HG03575 (cell line): ENCODE results near the gene ZIM2.
"Not testable (repeated sequence)": the region's sequence is repeated elsewhere in the genome, so short reads cannot be mapped to it uniquely, and the experiment has no call there.

Experiments
- ATAC-seq: cut with Tn5 transposase; IDR thresholded peaks from one replicate; pipeline ENCODE4 v1.9.1; 2021; ENCODE audit not compliant: unreplicated experiment, insufficient number of reproducible peaks, low FRiP score; ENCODE audit errors: extremely low read depth

Gene ZIM2

DNA sequence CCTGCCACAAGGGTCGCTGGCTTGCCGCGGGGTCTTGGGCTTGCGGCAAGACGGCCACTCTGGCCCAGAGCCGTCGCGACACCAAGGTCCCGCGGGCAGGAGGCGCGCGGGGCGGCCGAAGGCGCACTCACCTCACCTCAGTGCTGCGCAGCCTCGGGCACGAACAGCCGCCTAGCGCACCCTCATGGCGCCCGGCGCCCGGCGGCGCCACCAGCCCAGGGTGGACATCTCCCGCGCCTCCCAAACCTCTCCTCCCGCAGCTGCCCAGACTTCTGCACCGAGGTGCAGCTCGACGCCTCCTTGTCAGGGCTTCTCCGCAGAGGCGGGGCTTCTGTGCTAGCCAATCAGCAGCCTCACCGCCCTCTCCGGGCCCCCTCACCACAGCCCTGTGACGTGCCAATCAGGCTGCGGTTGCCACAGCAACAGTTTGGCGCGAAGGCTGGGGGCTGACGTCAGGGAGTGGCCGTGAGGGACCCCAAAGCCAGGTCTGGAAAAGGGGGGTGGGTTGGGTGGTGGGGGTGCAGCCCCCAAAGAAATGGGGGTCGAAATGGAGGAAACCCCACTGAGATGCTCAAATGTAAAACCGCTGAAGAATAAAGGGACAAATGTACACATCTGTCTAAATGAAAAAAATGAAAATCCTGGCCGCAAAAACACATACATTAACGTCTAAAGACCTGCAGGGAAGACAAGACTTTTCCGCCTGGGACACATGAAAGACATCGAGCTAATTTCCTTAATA is at the start of gene ZIM2, which contains the start of gene PEG3:
ZIM2 (minus strand) TSS at position 276 of the 742 bp plus-strand sequence. CDS start 16,449 bp downstream, outside the sequence.
PEG3 (minus strand) TSS at position 276 of the 742 bp plus-strand sequence. CDS start 16,071 bp downstream, outside the sequence.
- ATAC-seq: no peak

DNA sequence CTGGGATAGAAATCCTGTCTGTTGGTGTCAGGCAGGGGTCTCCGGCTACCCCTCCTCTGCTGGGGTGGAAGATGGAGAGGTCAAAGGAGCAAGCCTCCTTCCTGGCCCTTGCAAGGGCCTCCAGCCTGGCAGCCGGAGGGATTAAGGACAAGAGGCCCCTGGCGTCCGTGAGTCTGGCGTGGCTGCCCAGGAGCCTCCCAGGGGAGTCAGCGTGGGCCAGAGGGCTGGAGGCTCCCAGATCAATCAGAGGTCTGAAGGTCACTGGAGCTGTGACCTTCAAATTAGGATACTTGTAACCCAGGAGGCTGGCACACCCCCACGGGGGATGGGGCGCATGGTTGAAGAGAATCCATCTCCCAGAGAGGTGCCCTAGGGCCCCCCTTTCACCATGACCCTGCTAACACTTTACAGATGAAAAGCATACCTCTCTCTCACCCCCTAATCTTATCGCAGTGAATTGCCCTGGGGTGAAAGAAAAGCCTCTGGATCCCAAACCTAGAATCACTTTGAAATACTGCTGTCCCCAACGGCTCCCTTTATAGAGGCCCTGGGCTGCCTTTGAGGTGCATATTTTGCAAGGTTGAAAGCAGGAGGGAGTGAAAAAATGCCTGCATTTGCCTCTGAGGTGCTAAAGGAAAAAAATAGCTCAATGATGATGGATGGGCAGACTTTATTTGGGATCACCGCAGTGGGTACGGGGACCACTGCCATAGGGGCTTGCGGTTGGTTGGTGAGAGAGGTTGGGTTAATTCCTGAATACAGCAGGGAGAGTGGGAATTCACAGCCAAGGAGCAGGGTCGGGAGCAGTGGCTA is 44.9 kb upstream of the ZIM2 start:
- no peak for ATAC-seq

DNA sequence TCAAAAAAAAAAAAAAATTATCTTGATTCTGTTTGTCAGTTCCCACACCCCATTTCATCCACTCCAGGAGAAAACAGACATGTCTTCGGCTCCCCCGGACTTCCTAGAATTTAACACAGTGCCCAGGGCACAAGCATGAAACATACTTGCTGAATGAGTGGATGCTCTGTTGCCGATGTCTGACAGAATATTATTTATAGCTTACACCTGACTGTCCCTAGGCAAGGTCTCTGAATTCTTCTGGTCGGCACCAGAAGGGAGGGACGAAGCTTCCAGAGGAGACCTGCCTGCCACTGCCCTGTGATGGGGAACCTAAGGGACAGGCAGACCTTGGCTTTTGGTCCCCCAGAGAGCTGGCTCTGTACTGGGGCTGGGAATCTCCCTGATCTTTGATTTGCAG is 43.9 kb upstream of the ZIM2 start:
- no peak for ATAC-seq

DNA sequence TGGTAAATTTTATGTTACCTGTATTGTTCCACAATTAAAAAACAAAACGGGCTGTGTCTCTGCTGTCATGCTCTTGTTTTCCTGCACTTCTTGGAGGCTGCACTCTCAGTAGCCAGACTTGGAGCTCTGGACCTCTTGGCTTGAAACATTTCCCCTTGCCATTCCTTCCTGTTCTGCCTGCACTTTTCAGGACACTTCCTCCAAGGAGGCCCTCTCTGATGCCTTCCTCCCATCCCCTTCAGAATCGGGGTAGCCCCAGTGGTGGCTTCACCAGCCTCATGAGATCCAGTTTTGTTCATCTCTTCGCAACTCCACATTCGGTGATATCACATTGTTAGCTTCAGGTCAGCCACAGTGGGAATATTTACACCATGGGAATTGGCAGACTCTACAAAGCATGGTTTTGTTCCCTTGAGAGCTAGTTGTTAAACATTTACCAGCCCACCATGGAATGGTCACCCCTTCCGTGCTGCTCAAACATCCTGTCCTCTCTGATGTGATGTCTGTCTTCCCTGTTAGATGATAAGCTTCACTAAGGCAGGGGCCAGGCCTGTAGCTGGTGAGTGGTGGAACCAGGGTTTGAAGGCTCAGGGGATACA is 40.2 kb upstream of the ZIM2 start:
- ATAC-seq: no peak

DNA sequence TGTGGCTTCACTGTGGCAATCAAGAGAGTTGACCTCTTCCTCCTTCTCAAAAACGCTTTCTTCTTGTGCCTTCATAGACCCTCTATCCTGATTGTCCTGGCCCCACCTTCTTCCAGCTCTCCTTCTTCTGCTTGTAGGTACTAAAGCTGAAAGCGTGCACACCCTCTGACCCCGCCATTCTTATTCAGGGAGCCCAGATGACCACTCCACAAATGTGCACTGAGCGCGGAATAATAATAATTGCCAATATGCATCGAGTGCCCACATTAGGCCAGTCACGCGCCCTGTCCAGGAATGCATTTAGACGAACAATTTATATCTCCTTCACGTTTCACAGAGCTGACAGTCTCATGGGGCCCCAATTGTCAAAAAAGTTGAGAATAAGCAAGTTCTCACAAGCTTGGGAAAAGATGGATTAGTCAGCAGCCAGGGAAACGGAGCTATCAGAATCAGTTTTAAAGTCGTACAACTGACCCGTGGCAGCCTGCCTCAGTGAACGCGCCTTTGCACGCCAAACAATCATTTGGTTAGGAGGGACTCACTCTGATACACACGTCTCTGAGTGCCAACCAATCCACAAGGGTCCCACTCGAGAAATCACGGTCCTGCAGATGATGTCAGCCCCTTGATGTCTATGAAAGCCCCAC is 36.7 kb upstream of the ZIM2 start:
- no peak for ATAC-seq

DNA sequence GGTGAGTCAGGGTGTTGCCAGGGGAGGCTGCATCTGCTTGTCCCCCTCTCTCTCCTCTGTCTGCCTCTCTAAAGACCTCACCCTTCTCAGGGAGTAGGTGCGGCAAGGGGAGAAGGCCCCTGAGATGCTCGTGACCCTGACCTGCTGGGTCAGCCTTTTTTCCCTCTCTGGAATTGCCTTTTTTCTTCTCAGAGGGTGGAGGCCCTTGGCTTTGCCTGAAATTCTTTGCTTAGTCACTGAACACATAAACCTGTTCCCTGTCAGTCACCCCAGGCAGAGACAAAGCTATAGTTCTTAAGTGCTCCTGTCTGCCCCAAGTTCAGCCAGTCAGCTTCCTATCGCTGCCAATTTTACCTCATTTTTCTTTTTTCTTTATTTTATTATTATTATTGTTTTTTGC is 35.2 kb upstream of the ZIM2 start:
- no peak for ATAC-seq

DNA sequence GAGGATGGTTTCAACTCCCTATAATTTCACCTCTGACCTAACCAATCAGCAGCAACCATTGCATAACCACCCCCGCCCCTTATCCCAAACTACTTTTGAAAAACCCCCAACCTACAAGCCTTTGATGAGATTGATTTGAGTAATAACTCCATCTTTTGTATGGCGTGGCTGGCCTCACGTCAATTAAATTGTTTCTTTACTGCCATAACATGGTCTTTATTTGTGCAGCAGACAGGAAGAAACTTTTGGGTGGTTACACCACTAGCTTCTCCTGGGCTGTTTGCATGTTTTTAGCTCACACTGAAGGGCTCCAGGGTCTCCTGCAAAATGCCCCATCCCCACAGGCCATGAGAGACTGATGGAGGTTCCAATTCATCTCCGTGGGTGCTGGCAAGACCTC is 34.0 kb upstream of the ZIM2 start:
- ATAC-seq: no peak

DNA sequence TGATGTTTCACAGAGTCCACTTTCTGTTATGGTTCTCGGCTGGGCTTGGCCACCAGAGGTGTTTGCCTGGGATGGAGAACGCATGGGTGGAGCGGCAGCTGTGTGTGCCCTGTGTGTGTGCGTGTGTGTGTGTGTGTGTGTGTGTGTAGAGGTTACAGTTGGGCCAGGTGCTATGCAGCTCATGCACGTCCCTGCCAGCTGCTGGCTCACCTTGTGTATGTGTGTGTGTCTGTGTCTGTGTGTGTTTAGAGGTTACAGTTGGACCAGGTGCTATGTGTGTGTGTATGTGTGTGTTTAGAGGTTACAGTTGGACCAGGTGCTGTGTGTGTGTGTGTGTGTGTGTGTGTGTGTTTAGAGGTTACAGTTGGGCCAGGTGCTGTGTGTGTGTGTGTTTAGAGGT is 33.0 kb upstream of the ZIM2 start:
- ATAC-seq: no peak

DNA sequence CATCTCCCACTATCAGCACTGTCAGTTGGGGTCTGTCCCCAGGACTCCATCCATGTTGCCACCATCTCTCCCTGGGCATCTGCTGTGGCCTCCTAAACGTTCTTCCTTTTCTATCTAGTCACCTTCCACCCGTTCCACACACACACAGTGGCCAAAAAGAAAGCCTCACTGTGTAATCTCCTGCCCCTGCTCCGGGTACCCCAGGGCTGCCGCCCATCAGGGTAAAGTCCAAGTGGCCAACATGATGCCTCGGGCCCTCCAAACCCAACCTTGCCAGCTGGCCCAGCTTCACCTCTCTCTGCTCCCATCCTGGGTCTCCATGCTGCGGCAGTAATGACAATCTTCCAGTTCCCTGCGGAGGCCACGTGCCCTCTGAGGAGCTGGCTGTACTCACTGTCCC is 29.4 kb upstream of the ZIM2 start:
- no peak for ATAC-seq

DNA sequence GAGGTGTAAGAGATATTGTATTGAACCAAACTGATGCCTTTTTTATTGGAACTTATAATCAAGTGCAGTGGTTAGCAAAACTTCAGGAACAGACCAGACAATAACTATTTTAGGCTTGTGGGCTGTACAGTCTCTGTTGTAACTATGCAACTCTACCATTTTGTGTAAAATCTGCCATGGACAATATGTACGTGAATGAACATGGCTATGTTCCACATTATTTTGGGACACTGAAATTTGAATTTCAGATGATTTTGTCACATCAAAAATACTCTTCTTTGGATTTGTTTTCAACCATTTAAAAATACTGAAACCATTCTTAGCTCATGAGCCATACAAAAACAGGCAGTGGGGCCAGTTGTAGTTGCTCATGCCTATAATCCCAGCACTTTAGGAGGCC is 27.9 kb upstream of the ZIM2 start:
- ATAC-seq: no peak

DNA sequence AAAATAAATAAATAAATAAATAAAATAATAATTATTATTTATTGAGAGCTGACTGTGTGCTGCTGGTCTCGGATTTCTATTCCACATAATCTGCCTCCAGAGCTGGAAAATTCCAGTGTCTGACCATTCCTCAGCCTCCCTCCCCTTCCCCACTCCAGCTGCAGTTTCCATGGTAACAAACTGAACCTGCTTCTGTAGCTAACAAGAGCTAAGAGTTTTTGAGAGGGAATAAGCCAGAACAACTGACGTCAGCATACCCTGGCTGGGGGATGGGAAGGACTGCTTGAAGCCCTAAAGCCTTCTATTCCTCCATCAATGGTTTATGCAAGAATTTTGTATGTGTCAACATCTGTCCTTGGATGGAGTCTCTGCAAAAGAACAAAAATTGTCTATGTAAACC is 26.0 kb upstream of the ZIM2 start:
- no peak for ATAC-seq

DNA sequence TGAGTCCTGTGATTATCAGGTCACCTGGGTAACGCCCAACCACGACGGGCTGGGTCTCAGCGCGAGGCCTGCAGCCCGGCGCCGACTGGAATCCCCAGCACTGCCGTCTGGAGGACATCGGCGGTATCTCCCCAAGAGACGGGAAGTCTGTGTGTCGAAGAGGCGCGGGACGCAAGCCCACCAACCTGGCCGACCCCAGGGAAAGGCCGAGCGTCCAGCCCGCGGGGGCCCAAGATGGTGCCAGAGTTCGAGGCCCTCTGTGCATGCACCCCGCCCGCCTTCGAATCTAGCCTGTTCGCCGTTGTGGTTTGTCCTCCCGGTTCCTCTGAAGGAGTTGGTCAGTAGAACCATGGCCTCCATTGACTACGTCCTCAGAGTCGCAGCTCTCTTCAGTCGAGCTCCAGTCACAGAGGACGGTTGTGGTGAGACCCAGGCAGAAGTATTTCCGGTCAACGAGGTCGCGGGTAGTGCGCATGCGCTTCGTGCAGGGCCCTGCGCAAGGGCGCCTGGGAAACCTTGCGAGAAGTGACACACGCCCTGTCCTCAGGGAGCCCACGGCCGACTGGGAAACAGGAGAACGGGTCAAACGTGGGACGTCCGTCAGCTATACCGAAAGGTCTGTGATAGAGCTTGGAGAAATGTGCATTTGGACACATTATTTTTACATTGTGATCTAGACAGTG is 24.1 kb upstream of the ZIM2 start:
- no peak for ATAC-seq

DNA sequence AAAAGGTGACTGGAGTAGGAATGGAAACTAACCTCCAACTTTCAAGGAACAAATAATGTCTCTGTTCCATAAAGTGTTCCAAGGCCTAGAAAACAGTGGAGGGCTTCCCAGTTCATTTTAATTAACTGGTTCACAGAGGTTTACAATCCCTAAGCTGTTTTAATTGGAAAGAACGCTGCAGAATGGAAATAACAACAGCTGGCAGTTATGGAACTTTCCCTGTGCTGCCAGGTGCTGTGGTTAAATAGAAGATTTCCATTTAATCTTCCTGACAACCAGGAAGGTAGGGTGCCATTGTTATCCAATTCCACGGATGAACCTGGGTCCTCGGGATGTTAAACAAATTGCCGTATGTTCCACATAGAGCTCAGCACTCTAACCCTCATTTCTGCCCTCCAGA is 22.2 kb upstream of the ZIM2 start:
- no peak for ATAC-seq

DNA sequence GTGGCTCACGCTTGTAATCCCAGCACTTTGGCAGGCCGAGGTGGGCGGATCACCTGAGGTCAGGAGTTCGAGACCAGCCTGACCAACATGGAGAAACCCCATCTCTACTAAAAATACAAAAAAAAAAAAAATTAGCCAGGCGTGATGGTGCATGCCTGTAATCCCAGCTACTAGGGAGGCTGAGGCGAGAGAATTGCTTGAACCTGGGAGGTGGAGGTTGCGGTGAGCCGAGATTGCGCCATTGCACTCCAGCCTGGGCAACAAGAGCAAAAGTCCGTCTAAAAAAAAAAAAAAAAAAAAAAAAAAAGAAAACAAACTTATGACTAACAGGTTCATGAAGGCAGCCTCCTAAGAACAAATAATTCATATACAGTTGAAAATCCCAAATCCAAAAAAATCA is 19.9 kb upstream of the ZIM2 start:
- not testable (repeated sequence) for ATAC-seq

DNA sequence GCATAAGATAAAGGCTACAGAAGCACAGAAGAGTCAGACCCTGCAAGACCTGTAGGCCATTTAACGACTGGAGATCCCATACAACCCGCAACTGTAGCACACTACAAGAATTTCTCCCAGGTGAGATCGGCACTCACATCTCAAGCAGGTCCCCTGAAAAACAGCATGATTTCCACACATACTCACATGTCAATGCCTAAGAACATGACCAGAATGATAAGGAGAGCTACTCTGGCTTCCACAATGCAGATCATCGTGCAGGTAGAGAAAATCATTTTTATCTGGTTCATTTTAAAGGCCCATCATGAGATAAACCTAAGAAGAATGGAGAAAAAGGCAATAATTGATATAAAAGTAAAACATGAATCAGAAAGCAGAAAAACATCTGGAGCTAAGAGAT is 17.5 kb upstream of the ZIM2 start:
- ATAC-seq: no peak

DNA sequence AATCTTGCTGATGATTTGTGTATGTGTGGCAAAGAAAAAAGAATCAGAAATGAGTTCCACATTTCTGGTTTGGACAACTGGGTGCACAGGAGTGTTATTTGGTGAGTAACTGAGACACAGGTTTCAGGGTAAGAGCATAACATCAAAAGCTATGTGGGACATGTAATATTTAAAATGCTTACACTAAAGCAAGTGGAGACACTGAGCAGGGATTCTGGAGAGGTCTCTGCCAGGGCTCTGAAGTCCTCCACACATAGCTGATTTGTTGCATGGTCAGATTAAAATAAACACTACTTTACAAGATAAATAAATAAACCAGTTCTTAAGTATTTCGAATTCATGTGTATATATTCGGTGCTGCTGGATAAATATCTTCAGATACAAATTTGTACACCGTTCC is 16.3 kb upstream of the ZIM2 start:
- no peak for ATAC-seq

DNA sequence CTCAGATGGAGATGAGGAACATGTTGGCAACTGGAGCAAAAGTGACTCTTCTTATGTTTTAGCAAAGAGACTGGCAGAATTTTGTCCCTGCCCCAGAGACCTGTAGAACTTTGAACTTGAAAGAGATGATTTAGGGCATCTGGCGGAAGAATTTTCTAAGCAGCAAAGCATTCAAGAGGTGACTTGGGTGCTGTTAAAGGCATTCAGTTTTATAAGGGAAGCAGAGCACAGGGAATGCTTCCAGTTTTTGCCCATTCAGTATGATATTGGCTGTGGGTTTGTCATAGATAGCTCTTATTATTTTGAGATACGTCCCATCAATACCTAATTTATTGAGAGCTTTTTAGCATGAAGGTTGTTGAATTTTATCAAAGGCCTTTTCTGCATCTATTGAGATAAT is 11.8 kb upstream of the ZIM2 start:
- not testable (repeated sequence) for ATAC-seq

DNA sequence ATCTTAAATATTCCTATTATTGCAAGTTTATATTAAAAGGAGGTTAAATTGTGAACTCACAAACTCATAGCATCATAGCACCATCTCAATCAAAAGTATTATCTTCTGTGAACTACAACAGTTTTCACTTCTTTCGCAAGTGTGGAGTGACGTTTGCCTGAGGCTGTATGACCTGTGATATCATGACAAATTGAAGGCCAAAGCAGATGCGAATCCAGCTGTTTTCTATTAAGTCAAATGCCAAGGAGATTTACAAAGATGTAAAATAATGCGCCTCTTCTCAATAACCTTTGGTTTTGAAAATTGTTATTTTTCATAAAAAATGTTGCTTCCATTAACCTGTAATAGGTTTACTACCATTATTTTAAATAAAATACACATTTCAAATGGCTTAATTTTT is 7.6 kb upstream of the ZIM2 start:
- no peak for ATAC-seq

DNA sequence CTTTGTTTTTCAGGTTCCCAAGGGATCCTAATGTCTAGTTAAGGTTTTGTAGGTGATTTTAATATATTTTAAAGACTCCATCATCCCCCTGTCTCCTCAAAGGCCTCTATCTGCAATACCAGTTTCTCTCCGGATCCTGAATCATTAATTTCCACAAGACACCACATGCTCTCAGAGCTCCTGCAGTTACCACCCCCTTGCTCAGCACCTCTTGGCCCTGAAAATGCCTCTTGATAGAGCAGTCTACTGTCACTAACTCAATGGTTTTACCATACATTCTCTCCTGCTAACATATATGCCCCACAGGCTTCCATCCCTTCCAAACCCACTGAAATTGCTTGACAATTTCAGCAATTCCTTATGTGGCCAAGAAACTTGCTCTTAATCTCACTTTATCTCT is 1.9 kb upstream of the ZIM2 start:
- ATAC-seq: no peak
